Measurements from ENCODE around the gene MIS12.

Gene MIS12

DNA sequence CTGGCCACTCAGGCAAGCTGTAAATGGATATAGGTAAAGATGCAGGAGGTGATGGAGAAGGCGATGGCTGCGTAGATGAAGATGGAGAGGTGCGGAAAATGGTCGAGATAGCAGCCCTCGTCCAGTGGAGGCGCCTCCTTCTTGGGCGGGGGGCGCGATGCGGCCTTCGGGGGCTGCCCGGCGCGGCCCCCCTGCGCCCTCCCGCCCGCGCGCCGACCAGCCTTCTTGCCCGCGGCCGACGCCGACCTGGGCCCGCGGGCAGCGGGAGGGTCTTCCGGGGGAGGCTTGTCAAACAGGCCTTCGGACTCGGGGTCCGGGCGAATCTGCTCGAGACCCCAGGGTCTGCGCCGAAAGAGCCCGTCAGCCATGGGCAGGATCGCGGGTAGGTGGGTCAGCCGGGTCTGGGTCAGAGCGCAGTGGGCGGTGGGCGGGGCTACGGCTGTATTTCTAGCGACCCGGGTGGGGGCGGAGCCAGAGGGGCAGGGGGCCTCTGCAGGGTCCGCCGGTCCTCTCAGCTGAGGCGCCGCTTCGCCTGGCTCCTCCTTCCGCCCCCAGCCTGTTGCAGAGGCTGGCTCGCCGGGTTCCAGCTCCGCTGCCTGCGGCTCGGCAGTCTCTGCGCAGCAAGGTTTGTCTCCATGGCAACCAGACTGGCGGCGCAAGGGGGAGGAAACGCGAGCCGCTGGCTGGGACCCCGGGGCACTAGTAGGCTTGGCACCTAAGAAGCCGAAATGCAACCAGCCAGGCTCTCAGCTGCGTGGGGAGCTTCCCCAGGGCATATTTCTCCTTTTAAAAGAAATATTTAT, 14.4 kb downstream of the MIS12 start:
- DNase-seq: no peak

GRCh38 chr17:5501685-5502084, 15.3 kb downstream of the MIS12 start:
- no peak for DNase-seq

DNA sequence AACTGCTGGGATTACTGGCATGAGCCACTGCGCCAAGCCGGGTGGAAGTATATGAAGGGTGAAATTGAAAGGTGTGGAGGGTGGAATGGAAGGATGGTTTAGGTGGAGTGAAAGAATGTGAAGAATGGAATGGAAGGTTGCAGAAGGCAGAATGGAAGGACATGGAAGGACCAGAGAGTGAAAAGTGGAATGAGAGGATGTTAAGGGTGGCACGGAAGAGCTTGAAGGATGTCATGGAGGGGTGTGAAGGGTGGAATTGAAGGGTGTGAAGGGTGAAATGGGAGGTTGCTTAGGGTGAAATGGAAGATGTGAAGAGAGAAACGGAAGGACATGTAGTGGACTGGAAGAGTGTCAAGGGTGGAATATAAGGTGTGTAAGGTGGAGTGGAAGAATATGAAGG, 16.2 kb downstream of the MIS12 start:
- no peak for DNase-seq

- DNase-seq: no peak
Measured at GRCh38 chr17:5506307-5506706, 19.9 kb downstream of the MIS12 start.

- peak; percentile 6 for DNase-seq
Measured at GRCh38 chr17:5508810-5509209, 22.4 kb downstream of the MIS12 start.

DNA sequence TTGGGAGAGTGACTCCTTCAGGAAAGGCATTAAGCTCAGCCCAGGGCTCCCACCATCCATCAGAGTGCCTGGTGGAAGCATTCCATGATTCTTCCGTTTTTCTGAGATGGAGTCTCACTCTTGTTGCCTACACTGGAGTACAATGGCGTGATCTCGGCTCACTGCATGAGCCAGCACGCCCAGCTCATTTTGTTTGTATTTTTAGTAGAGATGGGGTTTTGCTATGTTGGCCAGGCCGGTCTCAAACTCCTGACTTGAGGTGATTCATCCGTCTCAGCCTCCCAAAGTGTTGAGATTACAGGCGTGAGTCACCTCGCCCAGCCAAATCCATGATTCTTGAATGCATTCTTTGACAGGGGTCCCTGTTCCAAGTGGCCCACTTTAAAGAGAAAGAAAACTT, 23.1 kb downstream of the MIS12 start:
- no peak for DNase-seq

DNA sequence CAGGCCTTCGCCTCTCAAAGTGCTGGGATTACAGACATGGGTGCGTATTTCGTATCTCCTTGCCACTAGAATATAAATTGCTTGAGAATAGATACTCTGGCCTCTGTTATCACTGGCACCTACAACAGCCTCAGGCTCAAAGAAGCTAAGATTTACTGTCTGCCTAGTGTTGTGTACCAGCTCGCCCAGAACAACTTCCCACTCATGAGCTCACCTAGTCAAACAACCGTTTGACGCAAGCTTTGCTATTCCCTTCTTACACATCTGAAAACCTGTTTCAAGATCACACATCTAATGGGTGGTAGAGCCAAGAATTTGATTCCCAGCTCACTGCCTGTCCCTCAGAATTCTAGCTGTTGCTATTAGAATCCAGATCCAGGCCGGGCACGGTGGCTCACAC, 24.4 kb downstream of the MIS12 start:
- no peak for DNase-seq

DNA sequence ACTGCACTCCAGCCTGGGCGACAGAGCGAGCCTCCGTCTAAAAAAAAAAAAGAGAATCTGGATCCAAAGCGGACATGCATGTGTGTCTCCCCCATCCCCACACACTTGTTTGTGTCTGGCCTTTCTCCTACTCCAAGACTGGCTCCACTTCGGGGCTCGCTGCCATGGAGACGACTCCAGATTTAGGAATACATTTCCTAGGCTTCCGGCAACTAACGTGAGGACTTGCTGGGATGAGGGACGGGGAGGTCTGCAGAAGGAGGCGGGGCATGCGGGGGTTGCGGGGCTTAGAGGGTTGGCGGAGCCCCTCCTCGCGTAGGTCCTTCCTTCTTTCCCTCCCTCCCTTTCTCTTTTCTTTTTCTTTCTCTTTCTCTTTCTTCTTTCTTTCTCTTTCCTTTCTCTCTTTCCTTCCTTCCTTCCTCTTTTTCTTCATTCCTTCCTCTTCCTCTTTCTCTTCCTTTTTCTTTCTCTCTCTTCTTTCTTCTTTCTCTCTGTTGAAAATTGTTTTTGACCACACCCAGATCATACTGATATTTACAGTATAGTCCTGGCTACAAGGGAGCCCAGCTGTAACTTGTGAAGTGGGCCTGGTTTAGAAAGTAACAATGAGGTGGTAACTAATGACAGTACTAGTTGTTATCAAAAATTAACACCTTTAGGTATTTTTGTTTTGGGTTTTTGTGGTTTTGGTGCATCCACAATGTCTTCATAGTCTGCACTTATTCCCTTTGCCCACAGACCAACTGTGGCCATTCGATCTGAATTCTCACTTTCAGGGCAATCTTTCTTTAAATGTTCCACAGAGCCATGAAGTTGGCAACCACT, 25.2 kb downstream of the MIS12 start:
- no peak for DNase-seq

- DNase-seq: no peak
Measured at GRCh38 chr17:5513628-5514027, 27.3 kb downstream of the MIS12 start.

- no peak for DNase-seq
Measured at GRCh38 chr17:5514976-5515375, 28.6 kb downstream of the MIS12 start.

DNA sequence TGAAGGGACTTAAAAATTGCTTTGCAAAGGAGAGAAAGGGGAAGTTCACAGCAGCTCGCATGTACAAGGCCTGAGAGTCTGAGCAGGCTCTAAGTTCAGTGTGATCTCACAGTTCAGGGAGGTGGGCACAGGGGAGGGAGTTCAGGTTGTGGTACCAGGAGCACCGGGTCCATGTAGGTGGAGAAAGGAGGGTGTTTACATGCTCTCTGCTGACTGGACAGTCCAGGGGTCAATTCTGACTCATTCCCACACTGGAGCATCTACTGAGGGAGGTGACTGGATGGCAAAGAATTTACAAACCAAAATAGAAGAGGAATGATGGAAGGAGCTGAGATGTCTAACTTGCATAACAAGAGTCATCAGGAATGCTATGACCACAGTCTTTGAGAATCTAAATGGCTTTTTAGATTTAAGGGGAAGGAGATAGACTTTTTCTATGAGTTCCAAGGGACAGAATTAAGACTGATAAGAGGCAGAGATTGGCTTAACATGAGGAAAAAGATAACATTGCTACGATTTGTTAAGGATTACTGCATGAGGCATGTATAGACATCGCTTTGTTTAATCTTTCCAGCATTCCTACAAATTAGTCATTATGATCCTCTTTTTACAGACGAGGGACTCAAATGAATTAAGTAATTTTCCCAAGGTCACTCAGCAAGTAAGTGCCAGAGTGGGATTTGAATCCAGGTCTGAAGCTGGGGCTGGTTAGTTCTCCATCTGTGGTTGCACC, 29.9 kb downstream of the MIS12 start:
- DNase-seq: no peak

GRCh38 chr17:5522476-5522875, 36.1 kb downstream of the MIS12 start:
- DNase-seq: no peak

- no peak for DNase-seq
Measured at GRCh38 chr17:5523249-5523648, 36.9 kb downstream of the MIS12 start.

GRCh38 chr17:5526821-5527598, 40.6 kb downstream of the MIS12 start:
- no peak for DNase-seq

- DNase-seq: no peak
Measured at GRCh38 chr17:5527601-5528250, 41.4 kb downstream of the MIS12 start.

- DNase-seq: no peak
Measured at GRCh38 chr17:5530265-5531084, 44.1 kb downstream of the MIS12 start.

DNA sequence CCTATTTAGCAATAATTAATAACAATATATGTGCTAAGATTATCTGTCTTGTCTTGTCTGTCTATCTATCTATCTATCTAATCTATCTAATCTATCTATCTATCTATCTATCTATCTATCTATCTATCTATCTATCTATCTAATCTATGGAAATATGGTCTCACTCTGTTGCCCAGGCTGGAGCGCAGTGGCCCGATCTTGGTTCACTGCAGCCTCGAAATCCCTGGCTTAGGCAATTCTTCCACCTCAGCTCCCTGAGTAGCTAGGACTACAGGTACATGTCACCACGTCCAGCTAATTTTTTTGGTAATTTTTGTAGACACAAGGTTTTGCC, 44.7 kb downstream of the MIS12 start:
- no peak for DNase-seq

- no peak for DNase-seq
Measured at GRCh38 chr17:5532581-5532980, 46.2 kb downstream of the MIS12 start.

- DNase-seq: no peak
Measured at GRCh38 chr17:5533486-5534315, 47.3 kb downstream of the MIS12 start.

- DNase-seq: no peak
Measured at GRCh38 chr17:5535436-5535835, 49.1 kb downstream of the MIS12 start.
